Fibroblast of skin of left quadriceps (primary cell): Measurements from ENCODE around the gene HERPUD1.

Source experiments
- DNase-seq, 2 experiments: peaks; one replicate each; pipeline ENCODE4 v3.0.0-alpha.2; 2013; ENCODE audit warnings: low read depth in 2 of 2

The HERPUD1 gene

DNA sequence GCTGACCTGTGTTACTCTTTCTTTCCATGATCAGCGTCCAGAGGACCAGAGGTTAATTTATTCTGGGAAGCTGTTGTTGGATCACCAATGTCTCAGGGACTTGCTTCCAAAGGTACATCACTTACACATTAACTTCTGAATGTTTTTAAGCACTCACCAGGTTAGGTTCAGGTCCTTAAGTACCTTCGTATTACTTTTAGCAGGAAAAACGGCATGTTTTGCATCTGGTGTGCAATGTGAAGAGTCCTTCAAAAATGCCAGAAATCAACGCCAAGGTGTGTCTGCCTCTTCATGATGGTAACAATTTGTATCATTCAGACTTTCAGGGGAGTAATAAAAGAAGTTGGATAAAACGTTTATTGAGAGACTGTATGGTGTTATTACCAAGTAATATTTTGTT is 3.3 kb downstream of the HERPUD1 start:
- no peak for DNase-seq

DNA sequence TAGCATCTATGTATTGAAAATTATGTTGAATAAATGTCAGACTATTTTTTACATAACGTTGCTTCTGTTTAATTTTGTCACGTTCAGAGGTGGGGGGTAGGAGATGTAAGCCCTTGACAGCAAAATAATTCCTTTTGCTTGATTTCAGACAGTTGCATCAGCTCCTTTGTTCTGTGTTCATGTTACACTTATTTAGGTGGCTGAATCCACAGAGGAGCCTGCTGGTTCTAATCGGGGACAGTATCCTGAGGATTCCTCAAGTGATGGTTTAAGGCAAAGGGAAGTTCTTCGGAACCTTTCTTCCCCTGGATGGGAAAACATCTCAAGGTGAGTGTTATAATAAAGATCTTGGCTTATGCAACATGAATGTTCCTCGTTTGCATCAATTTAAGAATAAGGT is 4.5 kb downstream of the HERPUD1 start:
- no peak for DNase-seq

DNA sequence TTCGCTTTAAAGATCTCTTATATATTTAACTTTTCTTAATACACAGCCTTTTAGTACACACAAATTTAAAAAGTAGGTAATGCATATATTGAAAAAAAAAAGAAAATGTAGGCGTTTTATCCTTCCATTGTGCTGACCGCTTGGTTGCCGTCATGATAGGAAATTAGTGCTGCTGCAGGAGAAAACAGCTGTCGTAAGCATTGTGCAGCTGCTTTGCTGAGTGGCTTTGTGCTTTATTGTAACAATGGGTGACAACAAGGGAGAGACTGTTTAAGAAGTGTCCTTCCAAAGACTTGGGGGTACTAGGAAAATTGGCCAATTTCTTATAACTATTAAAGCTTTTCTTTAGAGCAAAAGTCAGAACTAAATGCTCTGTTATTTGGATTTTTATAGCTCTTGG is 5.0 kb downstream of the HERPUD1 start:
- DNase-seq: no peak

DNA sequence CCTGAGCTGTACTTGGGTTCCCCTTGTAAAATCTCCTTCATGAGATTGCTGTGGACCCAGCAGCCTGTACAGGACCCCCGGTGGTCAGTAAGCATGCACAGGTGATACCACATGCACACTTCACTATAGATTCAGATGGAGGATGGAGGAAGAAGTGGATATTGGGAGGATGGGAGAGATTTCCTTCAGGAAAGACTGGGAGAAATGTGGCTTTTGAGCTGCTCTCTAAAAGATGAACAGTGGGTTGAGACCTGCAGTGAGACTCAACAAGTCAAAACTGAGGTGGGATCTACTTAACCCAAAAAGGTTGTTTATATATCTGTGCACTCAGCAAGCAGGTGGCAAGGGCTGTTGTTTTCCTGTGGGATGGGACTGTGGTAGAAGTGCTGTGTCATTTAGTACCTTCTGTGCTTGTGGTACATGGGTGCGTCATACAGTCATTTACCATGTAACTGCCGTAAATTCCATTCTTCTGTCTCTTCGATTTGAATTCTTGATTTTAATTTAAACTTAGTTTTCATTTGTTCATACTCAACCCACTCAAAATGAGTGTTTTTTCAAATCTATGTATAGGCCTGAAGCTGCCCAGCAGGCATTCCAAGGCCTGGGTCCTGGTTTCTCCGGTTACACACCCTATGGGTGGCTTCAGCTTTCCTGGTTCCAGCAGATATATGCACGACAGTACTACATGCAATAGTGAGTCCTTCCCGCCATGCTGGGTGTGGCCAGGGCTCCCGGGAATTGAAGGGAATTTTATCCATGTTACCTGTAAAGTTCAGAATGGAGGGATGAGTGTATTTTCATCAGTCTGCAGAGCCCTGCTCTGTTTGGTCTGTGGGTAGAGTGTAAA is 6.9 kb downstream of the HERPUD1 start:
- no peak for DNase-seq

DNA sequence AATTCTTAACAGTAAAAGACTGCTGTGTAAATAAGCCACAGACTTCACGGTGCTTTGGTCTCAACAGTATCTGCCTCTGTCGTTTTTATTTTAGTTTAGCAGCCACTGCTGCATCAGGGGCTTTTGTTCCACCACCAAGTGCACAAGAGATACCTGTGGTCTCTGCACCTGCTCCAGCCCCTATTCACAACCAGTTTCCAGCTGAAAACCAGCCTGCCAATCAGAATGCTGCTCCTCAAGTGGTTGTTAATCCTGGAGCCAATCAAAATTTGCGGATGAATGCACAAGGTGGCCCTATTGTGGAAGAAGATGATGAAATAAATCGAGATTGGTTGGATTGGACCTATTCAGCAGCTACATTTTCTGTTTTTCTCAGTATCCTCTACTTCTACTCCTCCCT is 7.9 kb downstream of the HERPUD1 start:
- no peak for DNase-seq

DNA sequence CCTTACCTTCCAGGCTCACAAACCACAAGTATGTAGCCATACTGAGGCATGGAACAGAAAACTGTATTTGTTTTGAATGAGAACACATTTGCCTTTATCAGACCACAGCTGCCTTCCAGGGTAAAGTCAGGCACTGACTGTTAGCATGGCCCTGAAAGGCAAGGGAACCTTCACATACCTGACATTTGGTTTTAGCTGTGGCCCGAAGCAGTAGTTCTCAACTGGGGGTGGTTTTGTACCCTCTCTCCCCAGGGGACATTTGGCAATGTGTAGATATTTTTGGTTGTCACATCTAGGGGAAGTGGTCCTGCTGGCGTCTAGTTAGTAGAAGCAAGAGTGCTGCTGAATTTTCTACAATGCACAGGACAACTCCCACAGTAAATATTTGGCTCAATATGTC is 9.2 kb downstream of the HERPUD1 start:
- no peak for DNase-seq

DNA sequence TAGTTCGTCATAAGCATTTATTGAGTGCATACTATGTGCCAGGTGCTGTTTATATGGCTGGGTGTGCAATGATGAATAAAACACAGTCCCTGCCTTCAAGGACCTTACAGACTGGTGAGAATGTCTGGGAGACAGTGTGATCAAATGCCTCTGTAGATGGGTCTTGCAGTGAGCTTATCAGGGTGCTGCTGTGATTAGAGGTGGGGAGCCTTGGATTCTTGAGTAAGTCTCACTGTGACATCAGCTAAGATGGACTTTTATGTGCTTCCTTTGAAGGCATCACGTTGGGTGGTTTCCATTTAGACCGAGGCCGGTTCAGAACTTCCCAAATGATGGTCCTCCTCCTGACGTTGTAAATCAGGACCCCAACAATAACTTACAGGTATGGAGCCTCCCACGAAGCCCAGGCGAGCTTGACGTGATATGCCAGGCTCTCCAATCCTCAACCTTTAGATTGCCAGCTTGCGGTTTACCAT is 10.0 kb downstream of the HERPUD1 start:
- no peak for DNase-seq

DNA sequence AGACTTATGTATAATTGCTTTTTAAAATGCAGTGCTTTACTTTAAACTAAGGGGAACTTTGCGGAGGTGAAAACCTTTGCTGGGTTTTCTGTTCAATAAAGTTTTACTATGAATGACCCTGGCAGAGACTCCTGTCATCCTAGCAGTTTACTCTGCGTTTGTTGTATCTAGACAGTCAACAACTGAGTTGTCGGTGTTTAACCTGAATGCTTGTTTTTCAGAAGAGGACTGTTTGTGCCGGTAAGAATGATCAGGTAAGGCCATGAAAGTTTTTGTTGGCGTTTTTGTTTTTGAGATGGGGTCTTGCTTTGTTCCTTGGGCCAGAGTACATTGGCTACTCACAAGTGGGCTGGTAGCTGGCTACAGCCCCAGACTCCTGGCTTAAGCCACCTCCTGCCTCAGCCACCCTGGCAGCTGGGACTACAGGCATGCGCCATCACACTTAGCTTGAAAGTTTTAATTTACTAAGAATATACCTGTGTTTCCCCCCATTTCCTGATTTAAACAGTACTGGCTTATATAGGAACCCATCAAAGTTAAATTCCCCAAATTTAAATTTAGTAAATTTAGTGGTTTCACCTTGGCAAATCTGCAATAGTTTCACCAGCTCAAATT is 11.9 kb downstream of the HERPUD1 start:
- no peak for DNase-seq

DNA sequence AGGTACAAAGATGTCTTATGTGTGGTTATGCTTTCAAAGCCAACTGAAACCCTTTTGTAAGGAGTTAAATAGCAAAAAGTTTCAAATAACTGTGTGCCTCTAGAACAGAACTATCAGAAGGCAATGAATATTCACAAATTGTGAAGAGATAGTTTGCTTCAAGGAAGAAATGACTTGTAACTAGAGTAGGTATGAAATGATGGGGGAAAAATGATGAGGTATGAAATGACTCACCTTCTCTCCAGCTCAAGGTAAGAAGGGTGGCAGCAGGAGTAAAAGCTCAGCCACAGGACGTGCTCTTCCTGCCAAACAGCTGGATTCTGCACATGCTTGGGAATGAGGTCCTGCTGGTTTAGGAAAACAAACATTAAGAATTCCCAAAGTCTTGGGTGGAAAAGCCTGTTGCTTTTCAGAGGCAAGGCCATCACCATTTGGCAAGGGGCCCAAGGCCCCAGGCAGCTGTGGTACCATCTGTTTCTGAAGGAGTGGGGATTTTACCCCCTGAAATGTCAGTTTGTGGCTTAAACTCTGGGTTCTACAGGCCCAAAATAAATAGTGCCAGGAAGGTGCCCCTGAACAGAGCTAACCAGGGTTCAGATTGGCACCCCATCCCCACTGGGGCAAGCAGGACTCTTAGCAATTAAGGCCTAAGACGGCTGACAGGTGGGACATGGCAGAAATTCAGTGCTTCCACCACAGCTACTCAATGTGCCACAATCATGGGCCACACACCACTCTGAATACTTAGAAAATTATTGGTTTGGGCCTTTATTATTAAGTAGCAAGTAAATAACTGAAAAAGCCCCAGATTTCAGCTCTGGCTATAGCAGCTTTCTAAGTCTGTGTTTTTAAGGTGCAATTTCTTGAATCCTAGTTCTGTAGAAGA is 13.3 kb downstream of the HERPUD1 start:
- no peak for DNase-seq

DNA sequence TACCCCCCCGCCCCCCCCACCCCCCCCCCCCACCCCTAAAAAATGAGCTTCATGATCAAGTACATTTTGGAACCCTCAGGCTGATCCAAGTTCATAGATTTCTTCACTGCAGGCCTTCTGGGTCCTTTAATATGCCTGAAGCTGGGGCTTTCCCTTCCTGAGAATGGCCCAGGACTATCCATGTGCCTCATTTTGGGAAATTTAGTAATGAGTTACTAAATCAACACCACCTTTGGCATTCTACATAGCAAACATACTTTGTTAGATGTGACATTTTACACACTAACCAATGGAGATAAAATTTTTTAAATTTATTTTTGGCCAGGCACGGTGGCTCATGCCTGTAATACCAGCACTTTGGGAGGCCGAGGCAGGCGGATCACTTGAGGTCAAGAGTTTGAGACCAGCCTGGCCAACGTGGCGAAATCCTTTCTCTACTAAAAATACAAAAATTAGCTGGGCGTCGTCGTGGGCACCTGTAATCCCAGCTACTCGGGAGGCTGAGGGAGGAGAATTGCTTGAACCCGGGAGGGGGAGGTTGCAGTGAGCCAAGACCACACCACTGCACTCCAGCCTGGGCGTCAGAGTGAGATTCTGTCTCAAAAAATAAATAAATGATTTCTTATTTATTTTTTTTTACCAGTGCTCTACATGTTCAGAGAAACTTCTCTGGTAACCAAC is 14.0 kb downstream of the HERPUD1 start:
- no peak for DNase-seq

DNA sequence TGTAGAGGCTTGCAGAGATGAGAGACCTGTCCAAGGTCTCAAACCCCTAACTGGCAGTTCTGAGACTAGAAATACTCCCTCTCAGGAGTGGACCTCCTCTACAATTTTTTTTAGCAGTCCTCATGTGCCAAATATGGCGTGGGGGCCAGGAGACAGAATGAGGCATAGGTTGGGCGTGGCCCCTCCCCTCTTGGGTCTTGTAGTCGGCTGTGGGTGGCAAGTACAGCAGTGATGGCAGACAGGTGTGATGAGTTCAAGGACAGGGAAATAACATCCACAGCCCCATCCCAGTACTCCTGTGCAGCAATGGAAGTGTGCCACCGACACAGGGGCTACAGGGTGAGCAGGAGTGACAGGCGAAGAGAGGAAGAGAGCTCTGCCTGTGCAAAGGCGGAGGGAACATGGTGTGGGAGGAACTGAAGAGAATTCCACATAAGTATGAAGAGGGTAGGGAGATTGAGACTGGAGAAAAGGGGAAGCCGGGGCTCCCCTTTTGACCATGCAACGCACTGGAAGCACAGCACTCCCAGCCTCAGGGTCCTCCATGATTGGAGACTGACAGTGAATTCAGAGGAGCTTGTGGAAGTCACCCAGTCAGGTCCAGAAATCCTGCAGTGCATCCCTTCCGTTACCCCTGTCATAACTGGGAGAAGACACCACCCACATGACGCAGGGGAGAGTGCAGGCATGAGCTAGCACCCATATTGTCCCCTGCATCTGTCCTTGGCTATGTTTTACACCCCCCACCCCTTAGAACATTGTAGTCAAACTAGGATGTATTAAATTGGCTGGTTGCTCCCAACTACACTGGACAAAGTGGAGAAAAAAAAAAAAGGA is 15.0 kb downstream of the HERPUD1 start:
- DNase-seq: no peak

DNA sequence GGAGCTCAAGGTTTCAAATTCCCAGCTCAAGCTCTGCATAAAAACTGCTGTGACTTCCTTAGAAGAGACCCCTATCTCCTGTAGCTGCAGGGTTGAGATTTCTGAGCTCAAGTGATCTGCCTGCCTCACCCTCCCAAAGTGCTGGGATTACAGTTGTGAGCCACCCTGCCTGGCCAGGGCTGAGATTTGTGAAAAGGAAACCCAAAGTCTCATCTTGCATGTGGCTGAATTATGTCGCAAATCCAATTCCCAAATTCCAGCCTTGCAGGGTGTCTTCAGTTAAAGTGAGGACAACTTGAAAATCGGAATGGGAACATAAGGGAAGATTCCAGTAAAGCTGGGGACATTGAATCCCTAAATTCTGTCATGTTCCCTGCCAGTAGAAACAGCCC is 15.7 kb downstream of the HERPUD1 start:
- no peak for DNase-seq

DNA sequence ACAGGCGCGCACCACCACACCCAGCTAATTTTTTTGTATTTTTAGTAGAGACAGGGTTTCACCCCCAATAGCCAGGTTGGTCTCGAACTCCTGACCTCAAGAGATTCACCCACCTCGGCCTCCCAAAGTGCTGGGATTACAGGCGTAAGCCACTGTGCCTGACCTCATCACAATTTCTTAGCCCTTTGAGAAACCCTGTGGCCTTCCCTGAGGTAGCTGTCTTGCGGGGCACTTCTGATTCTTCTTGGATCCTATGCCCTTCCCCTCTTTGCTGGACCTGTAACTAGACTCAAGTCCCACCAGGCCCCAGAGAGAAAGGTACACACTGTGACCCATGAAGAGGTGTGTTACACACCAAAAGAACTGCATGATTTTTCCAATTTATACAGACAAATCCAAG is 16.3 kb downstream of the HERPUD1 start:
- no peak for DNase-seq

DNA sequence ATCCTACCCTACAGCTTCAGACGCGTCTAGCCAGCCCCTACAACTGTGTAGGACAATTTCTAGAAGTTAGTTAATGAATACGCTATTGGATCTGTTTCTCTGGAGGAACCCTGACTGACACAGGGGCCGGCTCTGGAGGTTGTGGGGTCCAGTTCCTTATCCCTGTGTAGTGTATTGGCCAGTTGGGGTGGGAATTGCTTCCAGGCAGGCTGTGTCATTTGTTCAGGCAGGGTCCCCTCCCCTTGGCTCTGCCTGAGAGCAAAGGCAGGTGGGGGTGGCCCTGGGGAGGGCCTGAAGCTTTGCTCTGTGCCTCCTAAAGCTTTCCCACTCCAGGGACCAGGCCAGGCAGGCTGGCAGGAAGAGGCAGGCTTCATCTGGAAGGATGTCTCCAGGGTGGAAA is 18.1 kb downstream of the HERPUD1 start:
- no peak for DNase-seq

DNA sequence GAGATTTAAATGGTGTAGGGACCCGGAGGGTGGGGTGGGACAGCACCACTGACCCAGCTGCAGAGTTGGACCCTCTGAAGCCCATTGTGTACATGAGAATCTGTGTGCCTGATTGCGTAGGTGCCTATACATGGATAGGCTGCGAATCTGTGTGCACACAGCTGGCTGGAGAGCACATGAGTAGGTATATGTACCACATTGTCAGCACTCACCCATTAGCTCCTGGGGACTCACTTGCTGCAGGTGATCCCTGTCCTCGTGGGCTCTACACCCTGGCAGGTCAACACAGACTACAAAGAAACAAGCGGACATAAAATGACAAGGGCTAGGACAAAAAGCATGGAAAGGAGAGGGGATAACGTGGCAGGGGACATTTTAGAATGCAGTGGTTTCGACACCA is 18.5 kb downstream of the HERPUD1 start:
- no peak for DNase-seq

DNA sequence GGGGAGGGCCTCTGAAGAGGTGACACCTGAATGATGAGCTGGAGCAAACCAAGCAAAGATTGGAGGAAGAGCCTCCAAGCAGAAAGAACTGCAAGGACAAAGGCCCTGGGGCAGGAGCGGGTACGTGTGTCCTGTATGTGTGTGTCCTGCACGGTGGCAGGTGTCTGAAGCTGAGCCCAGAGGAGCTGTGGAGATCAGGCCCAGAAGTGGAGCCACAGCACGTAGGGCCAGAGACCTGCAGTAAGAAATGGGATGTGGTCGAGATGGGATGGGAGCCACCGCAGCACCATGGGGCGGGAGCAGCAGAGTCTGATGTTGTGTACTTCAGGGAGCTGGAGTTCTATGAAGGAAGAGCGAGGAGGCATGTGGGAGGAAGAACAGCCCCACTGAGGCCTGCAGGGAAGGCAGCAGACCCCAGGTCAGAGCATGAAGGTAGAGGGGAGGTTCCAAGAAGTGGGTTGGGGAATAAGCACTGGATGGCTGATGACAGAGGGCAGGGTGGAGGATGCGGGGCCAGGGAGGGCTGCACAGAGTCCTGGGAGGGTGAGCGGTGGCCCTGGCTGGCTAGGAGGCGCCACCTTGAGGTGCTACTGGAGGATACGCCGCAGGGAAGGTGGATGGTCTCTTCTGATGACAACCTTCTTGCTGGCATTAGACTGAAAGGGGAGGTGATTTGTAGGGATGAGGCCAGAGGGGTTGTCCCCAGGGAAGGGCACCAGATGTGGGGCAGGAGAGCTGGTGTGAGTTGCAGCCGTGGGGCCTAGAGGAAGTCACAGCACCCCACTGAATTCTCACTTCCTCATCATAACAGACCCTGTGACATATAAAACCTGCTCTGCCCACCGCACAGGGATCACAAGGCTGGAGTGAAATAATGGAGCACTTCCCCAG is 19.2 kb downstream of the HERPUD1 start:
- no peak for DNase-seq

DNA sequence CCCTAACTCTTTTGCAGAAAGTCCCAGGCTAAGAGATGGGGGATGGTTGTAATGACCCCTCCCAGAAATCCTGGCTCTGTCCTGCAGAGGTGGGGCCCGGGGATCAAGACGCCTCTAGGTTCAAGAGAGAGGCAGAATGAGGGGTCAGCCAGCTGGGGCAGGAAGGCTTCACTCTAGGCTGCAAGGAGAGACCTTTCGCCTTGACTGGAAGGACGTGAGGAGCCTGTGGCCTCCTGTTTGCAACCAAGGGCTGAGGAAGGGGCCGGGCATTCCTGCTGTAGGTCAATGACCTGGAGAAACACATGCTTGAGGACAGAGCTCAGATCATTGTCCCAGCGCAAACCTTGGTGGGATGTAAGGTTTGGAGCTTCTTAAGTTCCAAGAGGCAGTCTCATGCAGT is 21.1 kb downstream of the HERPUD1 start:
- no peak for DNase-seq

DNA sequence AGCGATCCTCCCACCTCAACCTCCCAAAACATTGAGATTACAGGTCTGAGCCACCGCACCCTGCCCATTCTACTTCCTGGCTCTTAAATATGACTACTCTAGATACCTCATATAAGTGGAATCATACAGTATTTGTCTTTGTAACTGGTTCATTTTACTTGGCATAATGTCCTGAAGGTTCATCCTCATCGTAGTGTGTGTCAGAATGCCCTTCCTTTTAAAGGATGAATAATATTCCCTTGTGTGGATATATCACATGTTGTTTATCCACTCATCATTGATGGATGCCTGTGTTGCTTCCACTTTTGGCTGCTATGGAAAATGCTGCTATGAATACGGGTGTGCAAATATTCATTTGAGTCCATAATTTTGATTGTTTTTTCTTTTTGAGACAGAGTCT is 24.1 kb downstream of the HERPUD1 start:
- no peak for DNase-seq

DNA sequence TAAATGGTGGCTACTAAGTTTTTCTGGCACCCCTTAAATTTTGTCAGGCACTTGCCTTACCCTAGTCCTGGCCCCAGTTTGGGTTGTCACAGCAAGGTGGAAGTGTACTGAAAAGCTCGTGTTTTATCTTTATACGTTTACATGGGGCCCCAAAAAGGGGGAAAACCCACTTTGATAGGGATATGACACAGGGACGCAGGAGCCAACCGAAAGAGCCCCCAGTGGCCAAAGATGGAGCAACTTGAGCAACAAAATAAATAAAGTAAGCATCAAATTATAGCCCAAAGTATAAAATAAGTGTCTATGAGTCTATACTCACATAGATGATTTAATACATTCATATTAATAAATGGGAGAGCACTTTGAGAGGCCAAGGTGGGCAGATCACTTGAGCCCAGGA is 24.8 kb downstream of the HERPUD1 start:
- no peak for DNase-seq

DNA sequence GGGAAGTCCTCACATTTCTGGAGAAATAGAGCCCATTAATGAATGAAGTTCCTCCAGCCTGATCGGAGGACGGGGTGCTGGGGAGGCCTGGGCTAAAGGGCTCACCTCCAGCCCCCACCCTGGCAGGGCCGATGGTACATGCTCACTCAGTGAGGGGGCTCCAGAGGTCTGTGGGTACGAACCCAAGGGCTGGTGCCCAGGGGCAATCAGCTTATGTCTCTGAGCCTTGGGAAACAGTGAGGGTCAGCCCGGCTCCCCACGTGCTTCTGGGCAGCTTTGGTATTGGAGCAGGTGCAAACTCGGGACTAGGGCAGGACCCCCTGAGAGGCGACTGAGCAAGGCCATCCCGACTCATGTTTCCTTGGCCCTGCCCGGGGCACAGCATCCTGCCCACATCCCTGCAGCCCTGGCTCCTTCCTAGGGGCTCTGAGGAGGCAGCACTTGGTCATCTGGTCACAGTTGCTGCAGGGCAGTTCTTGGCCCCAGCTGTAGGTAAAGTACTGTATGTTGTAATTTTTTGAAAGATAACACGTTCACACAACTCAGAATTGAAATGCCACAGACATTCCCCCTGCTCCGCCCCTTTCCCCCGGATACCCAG is 28.8 kb downstream of the HERPUD1 start:
- no peak for DNase-seq
